NCI-H146 treated with DMSO at 0.1 percent for 48 hours (cell line): ENCODE data around the gene EPHB2.

ENCODE experiments used
- DNase-seq: peaks from one replicate; lab custom pipeline; 2025; ENCODE audit not compliant: unreplicated experiment; lab: John Stamatoyannopoulos, UW

The EPHB2 gene

GRCh38 chr1:22749919-22750684 is 39.5 kb downstream of the EPHB2 start:
- DNase-seq: no peak

GRCh38 chr1:22750685-22751051 is 40.0 kb downstream of the EPHB2 start:
- no peak for DNase-seq

DNA sequence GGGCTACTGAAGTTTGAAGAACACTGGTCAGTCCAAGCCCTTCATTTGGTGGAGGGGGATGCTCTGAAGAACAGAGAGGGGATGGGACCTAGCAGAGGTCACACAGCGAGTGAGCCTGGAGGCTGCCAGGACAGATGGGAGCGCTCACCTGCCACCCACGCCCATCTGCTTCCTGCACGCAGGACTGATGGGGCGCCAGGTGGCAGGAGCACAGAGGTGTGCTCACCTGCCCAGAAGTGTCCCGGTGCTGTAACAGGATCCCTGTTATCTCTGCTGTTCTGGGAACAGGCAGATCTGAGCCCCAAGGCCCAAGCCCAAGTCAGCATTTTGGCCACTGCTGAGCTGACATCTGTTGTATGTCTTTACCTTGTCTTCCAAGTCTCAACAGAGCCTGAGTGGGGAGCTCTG is 40.5 kb downstream of the EPHB2 start:
- DNase-seq: peak; percentile 63

DNA sequence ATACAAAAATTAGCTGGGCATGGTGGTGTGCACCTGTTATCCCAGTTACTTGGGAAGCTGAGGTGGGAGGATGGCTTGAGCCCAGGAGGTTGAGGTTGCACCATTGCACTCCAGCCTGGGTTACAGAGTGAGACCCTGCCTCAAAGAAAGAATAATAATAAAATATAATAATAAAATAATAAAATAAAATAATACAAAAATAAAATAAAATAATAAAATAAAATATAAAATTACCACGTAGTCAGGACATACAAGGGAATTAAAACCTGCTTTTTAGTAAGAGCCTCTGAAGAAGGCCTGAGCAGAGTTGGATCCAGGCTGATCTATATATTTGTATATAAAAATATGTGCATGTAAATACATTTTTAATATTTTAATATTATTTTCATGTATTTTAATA is 41.7 kb downstream of the EPHB2 start:
- no peak for DNase-seq

DNA sequence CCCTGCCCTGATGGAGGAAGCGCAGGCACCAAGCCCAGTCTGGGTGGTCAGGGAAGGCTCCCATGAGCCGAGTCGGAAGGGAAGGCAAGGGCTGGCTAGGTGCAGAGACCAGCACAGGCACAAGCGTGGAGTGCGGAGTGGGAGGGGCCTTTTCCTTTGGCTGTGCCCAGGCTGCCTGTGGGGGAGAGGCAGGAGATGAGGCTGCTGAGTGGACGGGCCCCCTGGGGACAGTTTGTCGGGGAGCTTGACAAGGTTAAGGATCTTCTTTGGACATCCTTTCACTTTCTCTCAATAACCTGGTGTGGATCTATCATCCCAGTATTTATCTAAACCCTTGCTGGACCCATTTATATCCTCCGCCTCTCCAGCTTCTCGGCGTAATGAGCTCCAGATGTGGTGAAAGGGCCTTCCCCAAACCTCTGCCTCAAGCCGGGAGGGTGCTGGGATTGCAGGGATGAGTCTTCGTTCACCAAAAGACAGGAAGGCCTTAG is 42.9 kb downstream of the EPHB2 start:
- no peak for DNase-seq

DNA sequence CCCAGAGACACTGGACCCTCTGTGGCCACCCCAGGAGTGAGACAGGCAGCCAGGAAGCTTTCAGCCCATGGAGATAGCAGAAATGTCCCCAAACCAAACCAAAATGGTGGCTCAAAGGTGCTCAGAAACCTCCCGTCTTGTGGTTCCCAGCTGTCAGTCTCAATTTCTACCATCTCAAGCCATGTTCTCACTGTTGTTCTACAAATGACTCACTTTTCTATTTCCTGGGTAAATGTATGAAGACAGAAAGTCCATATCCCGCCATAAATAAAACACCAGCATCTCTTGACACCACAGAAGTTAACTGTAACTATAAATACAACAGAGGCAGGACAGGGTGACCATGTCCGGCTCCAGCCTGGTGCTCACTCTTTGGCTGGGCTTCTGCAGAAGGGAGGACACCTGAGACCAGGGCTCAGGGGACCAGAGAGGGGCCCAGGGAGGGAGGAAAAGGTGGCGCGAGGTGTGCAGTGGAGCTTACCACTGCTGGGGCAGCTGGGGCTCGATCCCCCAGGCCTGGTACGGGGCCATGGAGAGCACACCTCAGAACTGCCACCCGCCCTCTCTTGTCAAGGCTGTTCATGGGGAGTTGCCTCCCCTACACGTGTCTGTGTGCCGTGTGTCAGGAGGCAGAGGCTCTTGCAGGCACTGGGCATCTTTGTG is 43.6 kb downstream of the EPHB2 start:
- no peak for DNase-seq

DNA sequence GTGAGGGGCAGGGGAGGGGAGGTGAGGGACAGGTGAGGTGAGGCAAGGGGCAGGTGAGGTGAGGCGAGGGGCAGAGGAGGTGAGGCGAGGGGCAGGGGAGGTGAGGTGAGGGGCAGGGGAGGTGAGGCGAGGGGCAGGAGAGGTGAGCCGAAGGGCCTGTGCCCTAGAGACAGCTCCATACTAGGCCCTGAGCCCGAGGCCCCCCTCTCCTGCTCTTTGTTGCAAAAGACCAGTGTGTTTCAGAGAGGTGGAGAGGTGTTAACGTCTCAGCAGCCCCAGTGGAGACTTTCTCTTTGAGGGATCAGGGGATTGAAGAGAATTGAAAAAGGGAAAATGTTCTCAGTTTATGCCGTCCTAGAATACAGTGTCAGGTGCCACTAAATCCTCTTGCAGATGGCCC is 44.2 kb downstream of the EPHB2 start:
- DNase-seq: no peak

GRCh38 chr1:22755641-22756040 is 45.0 kb downstream of the EPHB2 start:
- no peak for DNase-seq

DNA sequence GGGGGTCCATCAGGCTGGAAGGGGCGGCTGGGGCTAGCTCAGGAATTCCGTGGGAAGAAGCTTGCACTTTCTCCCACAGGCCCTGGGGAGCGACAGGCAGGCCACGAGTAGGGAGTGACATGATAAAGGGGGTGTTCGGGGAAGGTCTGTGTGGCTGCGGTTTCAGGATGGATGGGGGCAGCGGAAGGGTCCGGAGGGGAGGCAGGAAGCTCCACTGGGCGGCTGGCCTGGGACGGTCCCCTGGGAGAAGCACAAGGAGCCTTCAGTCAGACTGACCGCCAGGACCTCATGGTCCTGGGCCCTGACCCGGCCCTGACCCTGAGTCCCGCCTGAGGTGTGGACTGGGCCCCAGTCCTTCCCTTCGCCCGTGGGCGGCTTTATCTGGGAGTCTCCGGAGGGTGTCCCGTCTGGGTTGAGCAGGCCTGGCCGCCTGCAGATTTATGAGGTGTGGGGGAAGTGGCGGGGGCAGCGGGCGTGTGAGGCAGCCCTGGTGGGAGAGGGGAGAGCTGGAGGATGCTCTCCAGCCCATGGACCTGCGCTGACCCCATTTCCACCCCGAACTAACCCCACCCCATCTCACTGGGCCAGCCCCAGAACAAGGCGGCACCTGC is 45.6 kb downstream of the EPHB2 start:
- DNase-seq: no peak

GRCh38 chr1:22760455-22760854 is 49.8 kb downstream of the EPHB2 start:
- DNase-seq: no peak

- DNase-seq: no peak
Measured at GRCh38 chr1:22761101-22761500, 50.5 kb downstream of the EPHB2 start.

- no peak for DNase-seq
Measured at GRCh38 chr1:22761821-22762220, 51.2 kb downstream of the EPHB2 start.

DNA sequence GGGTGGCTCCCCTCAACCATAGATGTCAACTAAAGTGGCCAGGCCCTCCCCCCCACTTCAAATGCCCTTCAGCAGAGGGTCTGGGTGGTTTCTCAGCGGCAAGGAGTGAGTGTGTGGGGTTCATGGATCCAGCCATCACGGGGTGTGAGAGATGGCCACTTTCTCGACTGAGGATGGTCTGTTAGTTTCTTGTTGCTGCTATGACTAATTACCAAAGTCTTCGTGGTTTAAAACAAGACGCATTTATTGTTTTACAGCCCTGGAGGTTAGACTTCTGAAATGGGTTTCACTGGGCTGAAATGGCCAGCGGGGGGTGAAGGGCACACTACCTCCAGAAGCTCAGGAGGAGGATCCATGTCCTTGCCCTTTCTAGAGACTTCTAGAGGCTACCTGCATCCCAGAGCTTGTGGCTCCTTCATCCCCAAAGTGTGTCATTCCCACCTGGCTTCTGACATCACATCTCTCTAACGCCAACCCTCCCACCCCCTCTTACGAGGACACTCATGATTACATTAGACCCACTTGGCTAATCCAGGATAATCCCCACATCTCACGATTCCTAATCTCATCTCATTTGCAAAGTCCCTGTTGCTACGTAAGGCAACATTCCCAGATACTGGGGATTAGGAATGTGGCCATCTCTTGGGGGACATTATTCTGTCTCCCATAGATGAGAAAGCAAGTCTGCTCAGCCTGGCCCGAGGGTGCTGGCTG is 53.0 kb downstream of the EPHB2 start:
- no peak for DNase-seq

DNA sequence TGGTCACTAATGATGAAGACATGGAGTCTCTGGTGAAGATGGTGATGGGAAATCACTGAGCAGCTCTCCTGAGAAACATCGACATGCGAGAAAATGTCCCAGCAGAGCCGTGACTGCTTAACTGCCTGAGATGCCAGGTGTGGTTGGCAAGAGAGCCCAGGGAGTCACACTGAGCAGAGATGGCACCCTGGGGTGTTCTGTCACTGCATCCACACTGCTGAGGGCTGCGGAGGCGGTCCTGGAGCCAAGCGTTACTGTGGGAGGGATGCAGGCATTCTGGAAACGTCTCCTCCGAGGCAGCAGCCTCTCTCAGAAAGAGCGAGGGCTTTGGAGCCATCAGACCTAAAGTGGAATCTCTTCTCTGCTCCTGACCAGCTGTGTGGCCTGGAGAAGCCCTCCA is 57.2 kb downstream of the EPHB2 start:
- no peak for DNase-seq

DNA sequence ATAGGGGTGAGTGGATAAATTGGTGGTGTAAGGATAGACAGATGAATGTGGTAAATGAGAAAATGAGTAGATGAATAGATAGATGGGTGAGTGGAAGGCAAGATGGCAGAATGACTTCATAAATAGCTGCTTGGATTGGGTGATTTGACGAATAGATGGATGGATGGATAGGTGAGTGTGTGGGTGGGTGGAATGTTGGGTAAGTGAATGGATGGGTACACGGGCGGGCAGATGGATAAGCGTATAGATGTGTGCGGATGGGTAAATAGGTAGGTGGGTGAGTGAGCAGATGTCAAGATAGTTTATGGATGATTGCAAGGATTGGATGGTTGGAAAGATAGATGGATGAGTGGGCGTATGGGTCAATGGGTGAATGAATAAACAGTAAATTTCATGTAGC is 59.3 kb downstream of the EPHB2 start:
- no peak for DNase-seq

GRCh38 chr1:22772014-22772413 is 61.4 kb downstream of the EPHB2 start:
- no peak for DNase-seq

DNA sequence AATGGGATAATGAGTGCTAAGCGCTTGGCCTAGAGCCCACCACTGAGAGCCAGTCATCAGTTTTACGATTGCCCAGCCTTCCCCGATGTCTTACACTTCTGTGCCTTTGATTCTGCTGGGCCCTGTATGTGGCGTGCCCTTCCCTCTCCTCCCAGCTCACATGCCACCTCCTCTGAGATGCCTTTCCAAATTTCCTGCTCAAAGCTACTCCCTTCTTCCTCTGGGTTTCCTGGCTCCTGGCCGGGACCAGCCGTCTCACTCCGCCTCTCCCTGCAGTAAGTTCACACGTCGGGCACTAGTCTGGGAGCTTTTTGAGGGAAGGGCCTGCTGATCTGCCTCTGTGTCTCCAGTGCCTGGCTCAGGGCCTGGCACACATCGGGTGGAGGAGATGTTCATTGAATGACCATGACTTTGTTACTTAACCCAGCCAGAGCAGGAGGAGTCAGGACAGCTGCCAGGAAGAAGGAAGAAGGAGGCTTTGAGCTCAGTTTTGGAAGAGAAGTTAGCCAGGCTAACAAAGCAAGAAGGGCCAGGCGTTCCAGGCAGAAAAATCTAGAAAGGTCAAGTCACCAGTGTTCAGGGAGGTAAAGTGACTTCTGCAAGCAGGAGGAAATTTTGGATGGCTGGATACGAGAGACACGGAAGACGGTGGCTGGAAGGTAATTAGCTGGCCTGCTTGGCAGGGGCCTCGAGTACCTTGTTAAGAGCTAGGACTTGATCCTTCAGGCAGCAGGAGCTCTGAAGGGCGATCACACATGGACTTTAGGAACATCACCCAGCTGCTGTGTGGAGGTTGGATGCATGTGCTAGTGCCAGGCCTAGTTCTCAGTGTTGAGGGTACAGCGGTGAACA is 63.6 kb downstream of the EPHB2 start:
- no peak for DNase-seq

DNA sequence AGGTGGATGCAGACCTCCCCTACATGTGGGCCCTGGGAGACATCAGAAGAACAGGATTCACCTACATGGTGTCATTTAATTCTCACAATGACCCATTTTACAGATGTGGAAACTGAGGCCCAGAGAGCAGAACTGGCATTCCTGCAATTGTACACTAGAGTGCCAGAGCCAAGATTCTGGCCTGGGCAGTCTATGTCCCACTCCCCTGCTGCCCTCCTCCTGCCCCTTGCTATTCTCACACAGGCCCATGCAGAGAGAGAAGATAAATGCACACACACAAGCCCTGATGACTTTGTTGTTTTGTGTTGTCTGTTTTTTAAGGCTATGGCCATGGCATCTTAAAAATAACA is 64.2 kb downstream of the EPHB2 start:
- no peak for DNase-seq

- no peak for DNase-seq
Measured at GRCh38 chr1:22775478-22775877, 64.8 kb downstream of the EPHB2 start.

DNA sequence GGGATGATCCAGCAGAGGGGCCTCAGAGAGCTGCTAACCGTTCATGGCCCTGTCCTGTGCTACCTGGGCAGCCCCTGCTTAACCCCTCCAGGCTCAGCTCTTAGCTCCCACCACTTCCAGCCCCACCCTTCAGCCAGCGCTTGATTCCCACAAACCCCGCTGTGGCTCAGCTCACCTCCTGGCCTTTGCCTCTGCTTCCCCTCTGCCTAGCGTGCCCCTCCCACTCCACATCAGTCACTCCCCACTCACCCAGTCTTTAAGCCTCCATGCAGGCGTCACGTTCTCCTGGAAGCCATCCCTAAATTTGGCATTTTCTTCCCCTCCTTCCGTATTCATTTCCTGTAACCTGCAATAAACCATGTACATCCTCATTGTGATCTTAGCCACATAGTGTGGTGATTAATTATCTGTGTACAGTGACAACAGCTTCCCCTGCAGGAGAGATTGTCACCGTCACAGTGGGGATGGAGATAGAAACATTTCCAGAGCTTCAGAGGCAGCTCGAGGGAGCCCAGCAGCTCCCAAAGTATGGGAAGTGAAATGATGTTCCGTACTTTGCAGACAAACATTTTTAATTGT is 65.5 kb downstream of the EPHB2 start:
- DNase-seq: peak; percentile 43
